LHCN-M2 (cell line): Measurements from ENCODE around the gene CD1C. TPM values are rescaled to one million over a fixed set of nuclear protein-coding genes. Genes with fewer than 3 reads are reported as not detected.
"Not testable (repeated sequence)": the region's sequence is repeated elsewhere in the genome, so short reads cannot be mapped to it uniquely, and the experiment has no call there.

ENCODE experiments used
- DNase-seq: peaks from one replicate; pipeline ENCODE4 v3.0.0-alpha.2; 2012; ENCODE audit warnings: low read depth
- polyA plus RNA-seq: library from polyadenylated mRNA; unstranded; fragments of >200 nt; gene quantifications from one replicate; pipeline ENCODE4 v1.2.1, GENCODE V29; 2012; ENCODE audit warnings: missing spikeins
- total RNA-seq: library from RNA; depleted of rRNA; stranded (reverse); fragments of >200 nt; gene quantifications from 2 replicates; pipeline ENCODE4 v1.2.3, GENCODE V29; 2014; rRNA removed

The CD1C gene
- not detected in 2 replicates for total RNA-seq
- polyA plus RNA-seq: not detected

- DNase-seq: no peak
Measured at GRCh38 chr1:158289811-158290210, at the start of gene CD1C. Gene CD1C, plus strand, starts transcription at chr1:158289923. Its CDS starts 142 bp downstream, at chr1:158290065.

- DNase-seq: no peak
Measured at GRCh38 chr1:158246650-158247049, 43.1 kb upstream of the CD1C start.

GRCh38 chr1:158248118-158248517, 41.6 kb upstream of the CD1C start:
- no peak for DNase-seq

GRCh38 chr1:158248771-158249170, 41.0 kb upstream of the CD1C start:
- DNase-seq: no peak

GRCh38 chr1:158249646-158250045, 40.1 kb upstream of the CD1C start:
- no peak for DNase-seq

GRCh38 chr1:158251163-158251562, 38.6 kb upstream of the CD1C start:
- DNase-seq: no peak

- DNase-seq: no peak
Measured at GRCh38 chr1:158255656-158256055, 34.1 kb upstream of the CD1C start.

GRCh38 chr1:158256747-158257146, 33.0 kb upstream of the CD1C start:
- not testable (repeated sequence) for DNase-seq

- DNase-seq: no peak
Measured at GRCh38 chr1:158257888-158258287, 31.8 kb upstream of the CD1C start.

- no peak for DNase-seq
Measured at GRCh38 chr1:158259117-158259516, 30.6 kb upstream of the CD1C start.

- DNase-seq: no peak
Measured at GRCh38 chr1:158272681-158273080, 17.0 kb upstream of the CD1C start.

- no peak for DNase-seq
Measured at GRCh38 chr1:158274797-158275196, 14.9 kb upstream of the CD1C start.

- not testable (repeated sequence) for DNase-seq
Measured at GRCh38 chr1:158282421-158282820, 7.3 kb upstream of the CD1C start.

- DNase-seq: no peak
Measured at GRCh38 chr1:158283965-158284364, 5.8 kb upstream of the CD1C start.

GRCh38 chr1:158285756-158286241, 3.9 kb upstream of the CD1C start:
- no peak for DNase-seq

GRCh38 chr1:158286487-158286886, 3.2 kb upstream of the CD1C start:
- DNase-seq: no peak

GRCh38 chr1:158286941-158287346, 2.8 kb upstream of the CD1C start:
- no peak for DNase-seq

- no peak for DNase-seq
Measured at GRCh38 chr1:158290321-158290844, 660 bp downstream of the CD1C start.

GRCh38 chr1:158295791-158296190, 6.1 kb downstream of the CD1C start:
- DNase-seq: no peak

GRCh38 chr1:158310623-158311022, 20.9 kb downstream of the CD1C start:
- DNase-seq: no peak

- DNase-seq: no peak
Measured at GRCh38 chr1:158311066-158311465, 21.3 kb downstream of the CD1C start.

GRCh38 chr1:158323866-158324265, 34.1 kb downstream of the CD1C start:
- no peak for DNase-seq

- no peak for DNase-seq
Measured at GRCh38 chr1:158324395-158324794, 34.7 kb downstream of the CD1C start.

GRCh38 chr1:158327481-158327880, 37.8 kb downstream of the CD1C start:
- no peak for DNase-seq
